A673 (cell line): ENCODE measurements around the gene CACNA2D3.

ENCODE experiments used
- EZH2 ChIP-seq: fragments of 200-600 bp; sonication (generic); IDR thresholded peaks from 2 replicates; pipeline ENCODE4 v1.6.1; 2017; ENCODE audit warnings: borderline replicate concordance, low read depth, mild to moderate bottlenecking, mixed read lengths, antibody characterized with exemption, low read length; ENCODE audit not compliant: poor library complexity, severe bottlenecking
- TF ChIP-seq, protein P1 (sequence below): fragments of 300-800, 200-600 bp; sonication (generic); conservative IDR thresholded peaks from 2 replicates; pipeline ENCODE4 v1.5.1; 2017; ENCODE audit warnings: low read depth, mild to moderate bottlenecking, antibody characterized with exemption, low read length, moderate library complexity, mixed read lengths

DNA sequence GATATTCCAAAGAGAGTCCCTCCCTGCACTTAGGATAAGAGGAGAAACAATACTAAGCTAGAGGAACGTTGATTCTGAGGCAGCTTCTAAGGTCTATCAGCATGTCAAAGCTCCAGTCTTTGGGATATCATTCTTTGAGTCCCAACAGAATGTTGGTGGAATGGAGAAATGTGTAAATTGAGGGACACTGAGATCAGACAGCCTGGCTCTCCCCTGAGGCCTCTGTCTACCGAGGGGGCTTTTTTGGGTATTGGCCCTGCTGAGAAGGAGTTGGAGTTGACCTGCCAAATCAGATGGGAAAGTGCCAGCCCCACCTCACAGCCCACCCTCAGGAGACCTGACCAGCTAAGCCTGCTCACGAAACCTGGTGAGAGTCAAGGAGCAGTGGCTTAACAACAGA, 833.1 kb downstream of the CACNA2D3 start:
- TF ChIP-seq, protein P1, sequence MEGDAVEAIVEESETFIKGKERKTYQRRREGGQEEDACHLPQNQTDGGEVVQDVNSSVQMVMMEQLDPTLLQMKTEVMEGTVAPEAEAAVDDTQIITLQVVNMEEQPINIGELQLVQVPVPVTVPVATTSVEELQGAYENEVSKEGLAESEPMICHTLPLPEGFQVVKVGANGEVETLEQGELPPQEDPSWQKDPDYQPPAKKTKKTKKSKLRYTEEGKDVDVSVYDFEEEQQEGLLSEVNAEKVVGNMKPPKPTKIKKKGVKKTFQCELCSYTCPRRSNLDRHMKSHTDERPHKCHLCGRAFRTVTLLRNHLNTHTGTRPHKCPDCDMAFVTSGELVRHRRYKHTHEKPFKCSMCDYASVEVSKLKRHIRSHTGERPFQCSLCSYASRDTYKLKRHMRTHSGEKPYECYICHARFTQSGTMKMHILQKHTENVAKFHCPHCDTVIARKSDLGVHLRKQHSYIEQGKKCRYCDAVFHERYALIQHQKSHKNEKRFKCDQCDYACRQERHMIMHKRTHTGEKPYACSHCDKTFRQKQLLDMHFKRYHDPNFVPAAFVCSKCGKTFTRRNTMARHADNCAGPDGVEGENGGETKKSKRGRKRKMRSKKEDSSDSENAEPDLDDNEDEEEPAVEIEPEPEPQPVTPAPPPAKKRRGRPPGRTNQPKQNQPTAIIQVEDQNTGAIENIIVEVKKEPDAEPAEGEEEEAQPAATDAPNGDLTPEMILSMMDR, result no peak
- no peak for TF ChIP-seq EZH2
